Measurements from ENCODE around the gene ITGB1. TPM values are rescaled to one million over a fixed set of nuclear protein-coding genes. Genes with fewer than 3 reads are reported as not detected.

ITGB1 gene
- total and polyA plus RNA-seq, 2 of the 8 experiments (the other 6 are each of a cell fraction or from before 2014, with no cell fraction given) = 82.7 to 321 TPM

GRCh38 chr10:32893434-32893833 is 64.6 kb downstream of the ITGB1 start (continued):
- TF ChIP-seq CHD7 (IDR thresholded peaks at IDR 0.05; ENCODE audit: insufficient replicate concordance, low read length) = peak; percentile 39
- no peak for TF ChIP-seq POLR2A (IDR thresholded peaks at IDR 0.05; ENCODE audit: control extremely low read depth in 1 of 2, low read depth in 2 of 2, low read length in 2 of 2)
- no peak for TF ChIP-seq HDAC2 (IDR thresholded peaks at IDR 0.05; ENCODE audit: borderline replicate concordance in 1 of 2, low read depth in 2 of 2, low read length in 2 of 2)
- TF ChIP-seq RXRA (IDR thresholded peaks at IDR 0.05; ENCODE audit: insufficient read depth, low read depth, low read length) = no peak
- no peak for TF ChIP-seq POU5F1 (IDR thresholded peaks at IDR 0.05; ENCODE audit: low read depth, low read length)
- 0 out of 2 replicates have a peak, but pooled peaks have one; percentile 17 for TF ChIP-seq CHD2 (IDR thresholded peaks at IDR 0.05; ENCODE audit: low read length)
- TF ChIP-seq ASH2L (IDR thresholded peaks at IDR 0.05; ENCODE audit: low read length) = no peak
- TF ChIP-seq BACH1 (IDR thresholded peaks at IDR 0.05; ENCODE audit: low read length) = no peak
- no peak for TF ChIP-seq CEBPB (IDR thresholded peaks at IDR 0.05; ENCODE audit: low read depth, low read length)
- TF ChIP-seq EGR1 (IDR thresholded peaks at IDR 0.05; ENCODE audit: borderline replicate concordance, low read depth, low read length) = no peak
- TF ChIP-seq YY1 (IDR thresholded peaks at IDR 0.05; ENCODE audit: low read depth, low read length) = no peak
- TF ChIP-seq NRF1 (IDR thresholded peaks at IDR 0.05; ENCODE audit: low read depth, low read length) = no peak
- TF ChIP-seq MAFK (IDR thresholded peaks at IDR 0.05; ENCODE audit: low read depth, low read length) = 0 out of 2 replicates have a peak, but pooled peaks have one; percentile 19
- TF ChIP-seq SP1 (IDR thresholded peaks at IDR 0.05; ENCODE audit: low read depth, low read length) = no peak

Measured in H1 (cell line).